ACHN (cell line): Measurements from ENCODE around the gene ZBTB17.

Experiments used
- DNase-seq: peaks from one replicate; pipeline ENCODE4 v3.0.0-alpha.2; 2015
- in situ Hi-C: cut with HindIII; loops from 2 replicates; pipeline ENCODE4 v1.10.0; 2017; ENCODE audit warnings: low sequenced_read_pairs, low pct_ligation_motif_present, low pct_unique_long_range_greater_than_20kb

The ZBTB17 gene

DNA sequence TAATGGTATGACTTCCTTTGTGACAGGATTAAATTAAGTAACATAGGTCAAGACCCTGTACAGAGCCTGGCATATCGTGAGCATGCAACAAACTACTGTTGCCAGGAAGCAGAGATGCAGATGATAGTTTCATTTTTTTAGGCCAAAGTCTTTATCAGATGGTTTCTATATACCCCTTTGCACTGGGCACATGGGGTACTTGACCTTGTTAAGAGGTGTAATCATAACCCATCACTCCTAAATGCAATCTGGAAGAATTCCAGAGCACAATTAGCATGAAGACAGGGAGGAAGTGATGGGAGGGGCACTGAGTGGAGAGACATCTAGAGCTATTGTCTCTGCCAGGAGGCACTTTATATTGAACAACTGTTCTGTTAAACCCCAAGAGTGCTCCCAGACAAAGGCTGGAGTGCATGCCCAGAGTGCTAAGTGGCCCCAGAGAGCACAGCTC is 22.1 kb downstream of the ZBTB17 start:
- in situ Hi-C loops = loop anchor here (25.0 kb wide), 1 partner anchor 142 kb away; the partner anchor contains the start of gene UQCRHL
- DNase-seq = no peak

DNA sequence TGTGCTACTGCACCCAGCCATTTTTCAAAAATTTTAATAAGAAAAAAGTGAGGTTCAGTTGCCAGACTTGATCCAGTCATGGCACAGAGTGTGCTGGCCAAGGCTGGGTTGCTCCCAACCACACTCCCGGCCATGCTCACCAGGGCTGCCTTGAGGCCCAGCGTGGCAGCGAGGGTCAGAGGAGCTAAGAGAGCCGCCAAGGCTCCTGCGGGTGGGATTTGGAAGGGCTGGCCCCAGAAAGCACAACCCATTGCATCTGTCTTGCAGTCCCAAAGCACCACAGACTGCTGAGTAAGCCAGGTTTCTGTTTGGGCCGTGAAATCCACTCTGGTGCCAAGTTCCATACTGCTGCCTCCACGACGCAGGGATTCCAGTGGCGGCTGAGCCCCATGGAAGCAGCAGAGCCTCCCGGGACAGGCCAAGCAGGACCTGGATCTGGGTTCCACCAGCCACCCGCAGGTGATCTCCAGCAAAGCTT is 22.6 kb downstream of the ZBTB17 start:
- in situ Hi-C loops = loop anchor here (25.0 kb wide), 1 partner anchor 141 kb away; the partner anchor contains the start of gene UQCRHL
- DNase-seq = no peak

GRCh38 chr1:15952317-15953258 is 23.3 kb downstream of the ZBTB17 start:
- in situ Hi-C loops = loop anchor here (25.0 kb wide), 1 partner anchor 140 kb away; the partner anchor contains the start of gene UQCRHL
- peak; percentile 88 for DNase-seq

DNA sequence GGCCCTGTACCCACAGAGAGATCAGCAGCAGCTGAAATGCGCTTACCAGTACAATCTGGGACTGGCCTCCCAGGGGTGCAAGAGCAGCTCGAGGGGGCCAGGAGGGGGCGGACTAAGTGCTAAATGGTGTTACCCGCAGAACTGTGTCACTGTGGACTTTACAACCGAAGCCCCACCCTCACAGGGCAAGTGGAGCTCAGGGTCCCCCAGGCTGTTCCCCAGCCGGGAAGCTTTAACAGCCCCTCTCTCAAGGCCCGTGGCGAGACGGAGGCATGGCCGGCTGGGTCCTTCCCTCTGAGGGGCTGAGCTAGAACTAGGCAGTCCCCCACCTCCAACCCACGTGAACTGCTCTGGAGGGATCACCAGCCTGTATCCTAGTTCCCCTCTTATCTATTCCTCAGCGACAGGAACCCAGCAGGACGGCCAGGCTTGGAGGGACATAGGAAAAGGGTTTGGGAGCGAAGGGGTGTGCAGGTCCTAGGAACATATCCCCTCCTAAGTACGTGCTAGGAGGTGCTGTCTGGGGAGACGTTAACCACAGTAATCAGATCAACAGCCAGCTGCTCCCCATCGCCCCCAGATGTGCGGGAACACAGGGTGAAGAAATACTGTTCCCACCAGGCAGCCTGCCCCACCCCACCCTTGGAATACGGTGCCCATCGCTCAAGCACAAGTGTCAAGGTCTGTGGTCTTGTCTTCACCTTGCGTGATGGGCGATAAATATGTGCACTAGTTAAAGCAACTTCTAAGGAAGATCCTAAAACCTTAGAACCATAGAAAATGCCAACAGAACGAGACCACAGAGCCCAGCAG is 24.4 kb downstream of the ZBTB17 start:
- in situ Hi-C loops = loop anchor here (25.0 kb wide), 1 partner anchor 139 kb away; the partner anchor contains the start of gene UQCRHL
- no peak for DNase-seq

DNA sequence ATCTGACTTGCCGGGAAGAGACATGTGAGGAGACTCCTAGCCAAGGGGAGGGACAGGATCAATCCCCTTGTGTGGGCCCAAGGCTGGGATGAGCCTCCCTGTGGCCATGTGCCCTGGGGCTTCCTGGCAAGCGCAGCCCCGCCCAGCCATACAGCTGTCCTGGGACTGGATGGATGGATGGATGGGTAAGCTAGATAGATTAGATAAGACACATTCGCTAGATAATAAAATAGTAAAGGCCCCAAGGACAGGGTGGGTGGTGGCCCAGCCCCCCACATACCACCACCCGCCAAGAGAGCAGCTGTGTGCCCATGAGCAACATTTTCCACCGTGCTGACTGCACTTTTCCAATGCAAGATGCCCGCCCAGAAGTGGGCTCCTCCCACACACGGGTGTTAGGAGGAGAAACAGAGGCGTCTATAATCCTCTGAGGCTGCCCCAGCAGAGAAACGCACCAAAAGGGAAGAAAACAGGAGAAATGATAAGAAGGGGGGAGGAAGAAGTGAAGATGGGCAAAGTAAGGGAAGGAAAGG is 25.1 kb downstream of the ZBTB17 start:
- DNase-seq = no peak
- in situ Hi-C loops = loop anchor here (25.0 kb wide), 1 partner anchor 139 kb away; the partner anchor contains the start of gene UQCRHL

DNA sequence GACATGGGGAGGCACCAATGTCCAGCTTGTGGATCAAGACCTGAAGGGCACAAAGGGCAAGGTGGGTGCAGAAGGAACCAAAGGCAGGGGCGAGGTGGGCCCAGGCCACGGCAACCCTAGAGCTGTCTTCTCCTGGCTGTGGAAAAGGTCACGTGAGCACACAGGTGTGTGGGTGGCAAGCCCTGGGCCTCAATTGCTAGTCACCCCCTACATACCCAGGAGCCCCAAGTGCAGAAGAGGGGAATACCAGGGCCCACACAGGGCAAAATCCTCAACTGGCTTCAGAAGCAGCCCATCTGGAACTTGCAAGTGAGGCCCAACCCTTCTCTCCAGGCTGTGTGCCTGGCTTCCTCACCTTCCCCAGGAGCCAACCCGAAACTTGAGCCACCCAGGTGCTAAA is 25.6 kb downstream of the ZBTB17 start:
- in situ Hi-C loops = loop anchor here (25.0 kb wide), 1 partner anchor 138 kb away; the partner anchor contains the start of gene UQCRHL
- DNase-seq = no peak

- peak; percentile 87 for DNase-seq
- in situ Hi-C loops = loop anchor here (25.0 kb wide), 1 partner anchor 137 kb away; the partner anchor contains the start of gene UQCRHL
Observed at GRCh38 chr1:15949453-15950245, 26.3 kb downstream of the ZBTB17 start.

DNA sequence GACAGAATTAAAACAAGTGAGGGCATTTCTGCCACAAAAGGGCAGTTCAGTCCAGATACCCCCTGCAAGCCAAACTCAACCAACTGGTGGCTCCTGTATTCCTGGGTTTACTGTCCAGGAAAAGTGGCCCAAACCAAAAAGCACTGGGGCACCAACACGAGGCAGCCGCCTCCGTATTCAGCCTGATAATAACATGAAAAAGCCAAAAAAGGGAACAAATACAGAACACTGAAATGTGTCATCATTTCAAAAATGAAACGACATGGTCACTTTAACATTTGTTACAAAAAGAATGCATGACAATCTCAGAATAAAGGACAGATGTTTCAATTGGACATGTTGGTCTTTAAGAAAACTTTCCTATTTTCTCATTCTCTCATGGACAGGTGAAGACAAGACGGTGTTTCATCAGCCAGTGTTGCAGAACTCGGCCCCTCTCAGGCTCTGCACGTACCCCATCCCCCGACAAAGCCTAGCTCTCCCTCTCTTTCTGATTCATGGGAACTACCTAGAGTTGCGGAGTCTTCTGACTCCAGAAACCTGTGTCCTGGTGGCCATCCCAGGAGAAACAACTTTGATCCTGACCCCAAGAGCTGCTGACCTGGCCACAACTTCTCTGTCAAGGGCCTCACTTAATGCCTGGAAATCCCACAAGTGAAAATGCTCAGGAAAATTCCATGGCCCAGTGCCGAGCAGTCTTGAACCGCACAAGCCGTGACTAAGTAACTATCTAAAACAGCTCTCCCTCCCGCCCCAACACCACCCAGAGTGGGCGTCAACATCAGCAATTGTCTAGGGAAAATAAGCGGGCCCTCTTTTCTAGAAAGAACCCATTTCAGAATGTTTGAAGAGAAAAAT is 27.1 kb downstream of the ZBTB17 start:
- peak; percentile 88 for DNase-seq
- in situ Hi-C loops = no loop called here

DNA sequence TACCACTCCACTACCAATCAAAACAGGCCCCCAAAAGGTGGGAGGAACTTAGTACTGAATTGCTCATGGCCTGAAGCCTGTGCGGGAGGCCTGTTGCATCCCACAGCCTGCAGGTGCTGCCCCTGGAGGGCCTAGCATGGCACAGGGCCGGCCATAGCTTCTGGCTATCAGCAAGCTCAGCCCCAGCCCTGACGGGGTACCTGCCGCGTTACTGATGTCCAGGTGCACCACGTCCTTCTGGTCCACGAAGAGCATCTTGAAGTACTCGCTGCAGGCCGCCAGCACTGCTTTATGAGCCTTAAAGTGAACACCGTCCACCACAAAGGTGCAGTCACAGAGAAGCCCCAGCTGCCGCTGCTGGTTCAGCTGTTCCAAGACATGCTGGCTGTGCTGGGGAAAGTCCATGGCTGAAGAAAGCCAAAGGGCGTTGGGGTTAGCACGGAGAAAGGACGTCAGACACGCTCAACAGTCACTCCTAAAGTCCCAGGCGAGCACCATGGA is 27.8 kb downstream of the ZBTB17 start:
- in situ Hi-C loops = no loop called here

GRCh38 chr1:15947382-15948090 is 28.4 kb downstream of the ZBTB17 start:
- in situ Hi-C loops = no loop called here

More for the DNA sequence above, 27.8 kb downstream of the ZBTB17 start:
- no peak for DNase-seq

GRCh38 chr1:15946571-15947381 is 29.1 kb downstream of the ZBTB17 start:
- no peak for DNase-seq
- in situ Hi-C loops = no loop called here

More at GRCh38 chr1:15947382-15948090, 28.4 kb downstream of the ZBTB17 start:
- no peak for DNase-seq

- DNase-seq = no peak
- in situ Hi-C loops = no loop called here
Observed at GRCh38 chr1:15945832-15946448, 30.0 kb downstream of the ZBTB17 start.

- no peak for DNase-seq
- in situ Hi-C loops = no loop called here
Observed at GRCh38 chr1:15945011-15945831, 30.7 kb downstream of the ZBTB17 start.

- in situ Hi-C loops = no loop called here
- no peak for DNase-seq
Observed at GRCh38 chr1:15944308-15945010, 31.4 kb downstream of the ZBTB17 start.
